HepG2 (cell line): ENCODE data around the gene RXYLT1. TPM values are rescaled to one million over a fixed set of nuclear protein-coding genes. Genes with fewer than 3 reads are reported as not detected.

Source experiments
- ATAC-seq: fragments of 200-7000 bp; cut with Tn5 transposase; 3 replicates; pipeline ENCODE4 v1.9.1; 2020; ENCODE audit warnings: mild to moderate bottlenecking, moderate library complexity
- BruUV-seq: library from RNA; stranded (reverse); fragments of 400-500 nt; replicated peaks from 2 replicates; lab custom pipeline; 2021; lab: Mats Ljungman, UMichigan
- CTCF ChIA-PET: fragments of 300-600 bp; formaldehyde crosslinking; extraction: SDS; loops from one replicate; lab custom pipeline; 2021; ENCODE audit warnings: low total read pairs, inconsistent platforms, low intra/inter-chr PET ratio; lab: Yijun Ruan, JAX
- POLR2A ChIA-PET: fragments of 350-600 bp; sonication (Branson Sonifier 250); formaldehyde crosslinking; loops from one replicate; lab custom pipeline; 2020; ENCODE audit warnings: antibody characterized with exemption, inconsistent platforms; lab: Yijun Ruan, JAX
- DNase-seq: peaks from one replicate; pipeline ENCODE4 v3.0.0-alpha.2; 2015; ENCODE audit warnings: low spot score
- FAIRE-seq: peaks from 3 replicates; lab custom pipeline; 2011; peaks lifted over from hg19 to GRCh38; lab: Jason Lieb, UNC
- H2AFZ ChIP-seq: one replicate; pipeline ENCODE4 v1.6.1; 2011; ENCODE audit warnings: low read length, inconsistent platforms
- H3K27ac ChIP-seq: fragments of 300-600 bp; 3 replicates; pipeline ENCODE4 v1.8.0; 2011; ENCODE audit warnings: mixed run types, mild to moderate bottlenecking, mixed read lengths, low read length, inconsistent platforms; ENCODE audit not compliant: insufficient read depth; ENCODE audit errors: extremely low read length
- H3K27me3 ChIP-seq, 2 experiments: fragments of 200-600 bp in 1 of 2; 2 replicates in 1 of 2; 3 replicates in 1 of 2; pipeline versions ENCODE4 v1.6.0 to v1.8.0; 2011; ENCODE audit warnings: low read length in 2 of 2, mild to moderate bottlenecking in 2 of 2, moderate library complexity in 2 of 2, inconsistent platforms in 1 of 2; ENCODE audit not compliant: insufficient read depth in 2 of 2, control insufficient read depth in 1 of 2
- H3K36me3 ChIP-seq, 2 experiments: fragments of 200-600 bp in 1 of 2; replicated peaks in 1 of 2; 2 replicates in 1 of 2; 3 replicates in 1 of 2; pipeline versions ENCODE4 v1.5.1 to v1.8.0; 2011; ENCODE audit warnings: low read length in 2 of 2, inconsistent platforms in 1 of 2; ENCODE audit not compliant: insufficient read depth in 2 of 2, control insufficient read depth in 1 of 2
- H3K4me1 ChIP-seq: 2 replicates; pipeline ENCODE4 v1.5.1; 2012; ENCODE audit warnings: low read length, inconsistent platforms; ENCODE audit not compliant: insufficient read depth
- H3K4me2 ChIP-seq: 2 replicates; pipeline ENCODE4 v1.6.0; 2011; ENCODE audit warnings: low read depth, low read length, inconsistent platforms
- H3K4me3 ChIP-seq, 3 experiments: fragments of 200-600 bp in 1 of 3; sonication (generic), shearing (Covaris generic) in 1 of 3; replicated peaks in 1 of 3; 2 replicates each; pipeline ENCODE4 v1.5.1; 2011 to 2016; ENCODE audit warnings: low read length in 3 of 3, inconsistent platforms in 2 of 3, low read depth in 2 of 3, mild to moderate bottlenecking in 2 of 3, control low read depth in 1 of 3, mixed read lengths in 1 of 3; ENCODE audit not compliant: insufficient read depth in 1 of 3
- H3K79me2 ChIP-seq: one replicate; pipeline ENCODE4 v1.6.1; 2011; ENCODE audit warnings: low read length, inconsistent platforms; ENCODE audit not compliant: insufficient read depth
- H3K9ac ChIP-seq: 2 replicates; pipeline ENCODE4 v1.6.0; 2011; ENCODE audit warnings: mild to moderate bottlenecking, low read depth, low read length, inconsistent platforms; ENCODE audit not compliant: insufficient read depth
- H3K9me3 ChIP-seq: 2 replicates; pipeline ENCODE4 v1.5.1; 2012; ENCODE audit warnings: mild to moderate bottlenecking, low read length
- H4K20me1 ChIP-seq: 2 replicates; pipeline ENCODE4 v1.6.0; 2011; ENCODE audit warnings: inconsistent platforms, mild to moderate bottlenecking, low read length, moderate library complexity; ENCODE audit not compliant: insufficient read depth
- CBX1 ChIP-seq: IDR thresholded peaks from one replicate; pipeline ENCODE4 v1.6.1; 2016; ENCODE audit warnings: antibody characterized with exemption, low read depth
- PITX1 ChIP-seq: sonication (generic); formaldehyde crosslinking; IDR thresholded peaks from 2 replicates; pipeline ENCODE4 v1.5.1; 2020; ENCODE audit warnings: mild to moderate bottlenecking, missing genetic modification reagents
- RORA ChIP-seq: sonication (generic); formaldehyde crosslinking; IDR thresholded peaks from 2 replicates; pipeline ENCODE4 v1.5.0; 2020; ENCODE audit warnings: mild to moderate bottlenecking, missing genetic modification reagents, moderate library complexity
- RXRA ChIP-seq: sonication (generic); formaldehyde crosslinking; IDR thresholded peaks from 2 replicates; pipeline ENCODE4 v1.5.1; 2020; ENCODE audit warnings: missing genetic modification reagents
- TMF1 ChIP-seq: sonication (generic); formaldehyde crosslinking; IDR thresholded peaks from 2 replicates; pipeline ENCODE4 v1.8.1; 2022; ENCODE audit warnings: low read depth, missing genetic modification reagents
- ZFP90 ChIP-seq: sonication (generic); formaldehyde crosslinking; IDR thresholded peaks from 2 replicates; pipeline ENCODE4 v1.8.0; 2022; ENCODE audit warnings: missing genetic modification reagents, mild to moderate bottlenecking, inconsistent platforms, borderline replicate concordance
- ZNF317 ChIP-seq: sonication (generic); formaldehyde crosslinking; IDR thresholded peaks from 2 replicates; pipeline ENCODE4 v1.5.0; 2020; ENCODE audit warnings: mild to moderate bottlenecking, missing genetic modification reagents
- ZNF75D ChIP-seq: sonication (generic); formaldehyde crosslinking; IDR thresholded peaks from 2 replicates; pipeline ENCODE4 v1.8.1; 2023; ENCODE audit warnings: missing genetic modification reagents, mild to moderate bottlenecking, borderline replicate concordance
- WGBS: methylation state at CpG from one replicate; pipeline ENCODE4 v1.1.6; 2017; ENCODE audit warnings: low lambda C conversion rate; 5-methylcytosine and 5-hydroxymethylcytosine counted together
- in situ Hi-C: cut with HindIII; loops from 2 replicates; pipeline ENCODE4 v1.10.0; 2017; ENCODE audit warnings: low pct_unique_long_range_greater_than_20kb; ENCODE audit not compliant: extremely low pct_ligation_motif_present
- intact Hi-C: fragments of 100-400 bp; cut with micrococcal nuclease; formaldehyde crosslinking; loops from one replicate; pipeline ENCODE4 v1.10.0; 2022; ENCODE audit not compliant: unreplicated experiment
- polyA plus RNA-seq, 8 experiments: library from polyadenylated mRNA; depleted of rRNA in 3 of 8; stranded (reverse) in 7 of 8; unstranded in 1 of 8; fragments of >200 nt; fragmentation: Illumina TruSeq in 4 of 8; extraction: Trizol in 4 of 8; gene quantifications; 2 replicates each; pipeline versions ENCODE4 v1.2.1 to v1.2.3, GENCODE V29; 2011 to 2016; ENCODE audit warnings: low read depth in 4 of 8, missing spikeins in 1 of 8, mixed read lengths in 1 of 8; ENCODE audit not compliant: insufficient read depth in 1 of 8
- total RNA-seq, 5 experiments: library from RNA; depleted of rRNA; stranded (reverse); fragments of >200 nt; fragmentation: Illumina TruSeq; extraction: Trizol; gene quantifications; 2 replicates each; pipeline ENCODE4 v1.2.3, GENCODE V29; 2016; ENCODE audit warnings: low read depth in 1 of 5
- TF ChIP-seq, protein P1 (sequence below): sonication (generic); formaldehyde crosslinking; IDR thresholded peaks from 2 replicates; pipeline ENCODE4 v1.8.0; 2022; ENCODE audit warnings: missing genetic modification reagents, mild to moderate bottlenecking, moderate library complexity, borderline replicate concordance
- TF ChIP-seq, protein P2 (sequence below): sonication (generic); formaldehyde crosslinking; IDR thresholded peaks from 2 replicates; pipeline ENCODE4 v1.4.0; 2020; ENCODE audit warnings: missing genetic modification reagents

RXYLT1 gene
- total and polyA plus RNA-seq, 2 of the 13 experiments (the other 11 are each of a cell fraction or from before 2014, with no cell fraction given) = 8.3 to 15.5 TPM

DNA sequence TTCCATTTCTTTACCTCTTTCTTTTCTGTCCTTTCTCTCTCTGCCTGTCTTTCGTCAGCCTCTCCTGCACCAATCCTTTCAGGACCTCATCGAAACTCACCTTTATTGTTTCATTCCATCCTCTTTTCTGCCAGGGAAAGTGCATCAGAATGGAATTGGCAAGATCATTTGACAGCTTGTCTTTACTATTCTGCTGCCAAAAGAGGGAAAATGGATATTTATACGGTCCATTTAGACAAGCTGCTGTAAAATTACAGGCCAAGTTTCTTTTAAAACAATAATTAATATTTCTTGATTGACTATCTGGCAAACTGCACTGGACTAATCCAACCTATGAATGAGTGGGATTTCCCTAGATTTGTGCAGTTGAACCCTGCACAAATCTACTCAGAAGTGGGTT lies 57.2 kb downstream of the RXYLT1 start:
- Histone ChIP-seq H2AFZ (no peak overlapping the region), H3K36me3 (no peaks in the 10 kb centered on the region), H4K20me1 (no peaks in the 10 kb centered on the region), H3K9me3 (no peaks in the 10 kb centered on the region), H3K4me2 (no peak overlapping the region), H3K9ac (no peak overlapping the region), H3K79me2 (no peaks in the 10 kb centered on the region), H3K27me3 (no peaks in the 10 kb centered on the region; a peak in 1 of 5 replicates), H3K4me1 (peaks cover 5% of the 10 kb centered on the region; the same call in 1 of the 2 replicates), H3K27ac (no peak overlapping the region), H3K4me3 (no peak overlapping the region)
- no peak for ATAC-seq
- no peak for FAIRE-seq
- DNase-seq = no peak
- no TSS peak for BruUV-seq
- TF ChIP-seq RORA = no peak
- TF ChIP-seq, protein P1, sequence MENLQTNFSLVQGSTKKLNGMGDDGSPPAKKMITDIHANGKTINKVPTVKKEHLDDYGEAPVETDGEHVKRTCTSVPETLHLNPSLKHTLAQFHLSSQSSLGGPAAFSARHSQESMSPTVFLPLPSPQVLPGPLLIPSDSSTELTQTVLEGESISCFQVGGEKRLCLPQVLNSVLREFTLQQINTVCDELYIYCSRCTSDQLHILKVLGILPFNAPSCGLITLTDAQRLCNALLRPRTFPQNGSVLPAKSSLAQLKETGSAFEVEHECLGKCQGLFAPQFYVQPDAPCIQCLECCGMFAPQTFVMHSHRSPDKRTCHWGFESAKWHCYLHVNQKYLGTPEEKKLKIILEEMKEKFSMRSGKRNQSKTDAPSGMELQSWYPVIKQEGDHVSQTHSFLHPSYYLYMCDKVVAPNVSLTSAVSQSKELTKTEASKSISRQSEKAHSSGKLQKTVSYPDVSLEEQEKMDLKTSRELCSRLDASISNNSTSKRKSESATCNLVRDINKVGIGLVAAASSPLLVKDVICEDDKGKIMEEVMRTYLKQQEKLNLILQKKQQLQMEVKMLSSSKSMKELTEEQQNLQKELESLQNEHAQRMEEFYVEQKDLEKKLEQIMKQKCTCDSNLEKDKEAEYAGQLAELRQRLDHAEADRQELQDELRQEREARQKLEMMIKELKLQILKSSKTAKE = no peak
- no peak for TF ChIP-seq ZNF75D (CRISPR knock-in tag)
- no peak for TF ChIP-seq RXRA (CRISPR knock-in tag)
- no peak for TF ChIP-seq PITX1 (CRISPR knock-in tag)
- no peak for TF ChIP-seq CBX1
- no peak for TF ChIP-seq ZFP90
- no peak for TF ChIP-seq ZNF317 (CRISPR knock-in tag)
- no peak for TF ChIP-seq TMF1 (CRISPR knock-in tag)
- TF ChIP-seq, protein P2, sequence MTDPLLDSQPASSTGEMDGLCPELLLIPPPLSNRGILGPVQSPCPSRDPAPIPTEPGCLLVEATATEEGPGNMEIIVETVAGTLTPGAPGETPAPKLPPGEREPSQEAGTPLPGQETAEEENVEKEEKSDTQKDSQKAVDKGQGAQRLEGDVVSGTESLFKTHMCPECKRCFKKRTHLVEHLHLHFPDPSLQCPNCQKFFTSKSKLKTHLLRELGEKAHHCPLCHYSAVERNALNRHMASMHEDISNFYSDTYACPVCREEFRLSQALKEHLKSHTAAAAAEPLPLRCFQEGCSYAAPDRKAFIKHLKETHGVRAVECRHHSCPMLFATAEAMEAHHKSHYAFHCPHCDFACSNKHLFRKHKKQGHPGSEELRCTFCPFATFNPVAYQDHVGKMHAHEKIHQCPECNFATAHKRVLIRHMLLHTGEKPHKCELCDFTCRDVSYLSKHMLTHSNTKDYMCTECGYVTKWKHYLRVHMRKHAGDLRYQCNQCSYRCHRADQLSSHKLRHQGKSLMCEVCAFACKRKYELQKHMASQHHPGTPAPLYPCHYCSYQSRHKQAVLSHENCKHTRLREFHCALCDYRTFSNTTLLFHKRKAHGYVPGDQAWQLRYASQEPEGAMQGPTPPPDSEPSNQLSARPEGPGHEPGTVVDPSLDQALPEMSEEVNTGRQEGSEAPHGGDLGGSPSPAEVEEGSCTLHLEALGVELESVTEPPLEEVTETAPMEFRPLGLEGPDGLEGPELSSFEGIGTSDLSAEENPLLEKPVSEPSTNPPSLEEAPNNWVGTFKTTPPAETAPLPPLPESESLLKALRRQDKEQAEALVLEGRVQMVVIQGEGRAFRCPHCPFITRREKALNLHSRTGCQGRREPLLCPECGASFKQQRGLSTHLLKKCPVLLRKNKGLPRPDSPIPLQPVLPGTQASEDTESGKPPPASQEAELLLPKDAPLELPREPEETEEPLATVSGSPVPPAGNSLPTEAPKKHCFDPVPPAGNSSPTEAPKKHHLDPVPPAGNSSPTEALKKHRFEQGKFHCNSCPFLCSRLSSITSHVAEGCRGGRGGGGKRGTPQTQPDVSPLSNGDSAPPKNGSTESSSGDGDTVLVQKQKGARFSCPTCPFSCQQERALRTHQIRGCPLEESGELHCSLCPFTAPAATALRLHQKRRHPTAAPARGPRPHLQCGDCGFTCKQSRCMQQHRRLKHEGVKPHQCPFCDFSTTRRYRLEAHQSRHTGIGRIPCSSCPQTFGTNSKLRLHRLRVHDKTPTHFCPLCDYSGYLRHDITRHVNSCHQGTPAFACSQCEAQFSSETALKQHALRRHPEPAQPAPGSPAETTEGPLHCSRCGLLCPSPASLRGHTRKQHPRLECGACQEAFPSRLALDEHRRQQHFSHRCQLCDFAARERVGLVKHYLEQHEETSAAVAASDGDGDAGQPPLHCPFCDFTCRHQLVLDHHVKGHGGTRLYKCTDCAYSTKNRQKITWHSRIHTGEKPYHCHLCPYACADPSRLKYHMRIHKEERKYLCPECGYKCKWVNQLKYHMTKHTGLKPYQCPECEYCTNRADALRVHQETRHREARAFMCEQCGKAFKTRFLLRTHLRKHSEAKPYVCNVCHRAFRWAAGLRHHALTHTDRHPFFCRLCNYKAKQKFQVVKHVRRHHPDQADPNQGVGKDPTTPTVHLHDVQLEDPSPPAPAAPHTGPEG (CRISPR knock-in tag) = no peak
- ChIA-PET POLR2A (no interaction called here), CTCF (no interaction called here)
- in situ Hi-C loops (no loop called here), intact Hi-C loops (no loop called here)
- WGBS = 8% methylated on average over 3 of the region's 3 CpGs
